ENCODE results near the gene EDN2. TPM values are rescaled to one million over a fixed set of nuclear protein-coding genes. Genes with fewer than 3 reads are reported as not detected.

Gene EDN2
- polyA plus RNA-seq, 1 donor from 2014 or later: not detected

DNA sequence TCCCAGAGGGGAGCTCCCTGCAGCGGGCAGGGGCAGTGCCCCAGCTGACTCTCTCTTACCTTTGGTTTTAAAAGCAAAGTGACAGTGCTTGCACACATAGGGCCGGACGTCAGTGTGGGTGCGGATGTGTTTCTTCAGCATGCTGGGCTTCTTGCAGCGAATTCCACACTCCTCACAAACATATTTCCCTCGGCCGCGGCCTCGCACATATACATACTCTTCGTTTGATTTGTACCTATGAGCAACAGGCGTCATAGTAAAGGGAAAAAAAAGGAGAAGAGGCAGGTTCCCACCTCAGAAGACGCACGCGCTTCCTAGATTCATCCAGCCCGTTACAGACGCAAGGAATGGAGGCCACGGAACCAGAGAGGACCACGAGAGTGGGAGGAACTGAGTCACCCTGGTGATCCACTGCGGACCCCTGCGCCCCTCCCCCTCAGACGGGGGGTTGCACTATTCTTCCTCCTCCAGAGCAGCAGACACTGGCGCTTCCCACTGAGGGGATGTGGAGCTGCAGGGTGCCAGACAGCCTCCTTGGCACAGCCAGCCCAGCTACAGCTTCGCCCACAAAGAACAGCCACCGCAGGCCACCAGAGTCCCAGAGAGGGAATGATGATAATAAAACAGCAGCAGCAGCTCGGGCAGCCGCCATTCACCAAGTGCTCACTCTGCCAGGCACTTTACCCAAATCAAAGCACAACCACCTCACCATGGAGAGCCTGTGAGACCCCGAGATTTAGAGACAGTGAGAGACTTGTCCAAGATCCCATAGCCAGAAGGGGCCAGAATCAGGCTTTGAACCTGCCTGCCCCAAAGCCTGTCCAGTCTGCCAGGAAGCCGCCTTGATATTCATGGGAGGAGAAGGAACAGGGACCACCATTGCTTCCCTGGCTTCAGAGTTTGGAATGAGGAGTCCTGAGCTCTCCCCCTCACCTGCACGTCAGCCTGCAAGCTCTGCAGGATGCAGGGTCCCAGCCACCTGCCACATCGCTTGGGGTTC is 40.5 kb upstream of the EDN2 start:
- Histone ChIP-seq H3K9ac (ENCODE audit: low read length) (no peak overlapping the region), H3K4me2 (ENCODE audit: low read length) (no peak overlapping the region), H3K27me3 (ENCODE audit: insufficient read depth, low read depth, low read length) (no peaks in the 10 kb centered on the region), H3K36me3 (ENCODE audit: insufficient read depth, low read length) (no peaks in the 10 kb centered on the region), H4K20me1 (ENCODE audit: insufficient read depth) (no peaks in the 10 kb centered on the region), H3K27ac (ENCODE audit: low read length) (no peak overlapping the region), H2AFZ (ENCODE audit: low read depth, low read length) (no peak overlapping the region), H3K4me3 (ENCODE audit: low read length) (no peak overlapping the region), H3K9me3 (ENCODE audit: low read length) (no peaks in the 10 kb centered on the region), H3K79me2 (replicated peaks; ENCODE audit: insufficient read depth, low read length) (no peaks in the 10 kb centered on the region), H3K9me2 (ENCODE audit: insufficient read depth, low read length) (no peaks in the 10 kb centered on the region), H3F3A (ENCODE audit: insufficient read depth, low read length, poor library complexity, severe bottlenecking) (no peaks in the 10 kb centered on the region)
- TF ChIP-seq POLR2AphosphoS5 (IDR thresholded peaks at IDR 0.05) (no peak), SMC3 (conservative IDR thresholded peaks at IDR 0.05; ENCODE audit: poor library complexity) (no peak), EP300 (conservative IDR thresholded peaks at IDR 0.05; ENCODE audit: poor library complexity, severe bottlenecking) (no peak), RAD21 (conservative IDR thresholded peaks at IDR 0.05) (no peak), TAF1 (IDR thresholded peaks at IDR 0.05; ENCODE audit: low read depth) (no peak), MXI1 (conservative IDR thresholded peaks at IDR 0.05; ENCODE audit: poor library complexity, severe bottlenecking) (no peak)
- TF ChIP-seq, protein P1, sequence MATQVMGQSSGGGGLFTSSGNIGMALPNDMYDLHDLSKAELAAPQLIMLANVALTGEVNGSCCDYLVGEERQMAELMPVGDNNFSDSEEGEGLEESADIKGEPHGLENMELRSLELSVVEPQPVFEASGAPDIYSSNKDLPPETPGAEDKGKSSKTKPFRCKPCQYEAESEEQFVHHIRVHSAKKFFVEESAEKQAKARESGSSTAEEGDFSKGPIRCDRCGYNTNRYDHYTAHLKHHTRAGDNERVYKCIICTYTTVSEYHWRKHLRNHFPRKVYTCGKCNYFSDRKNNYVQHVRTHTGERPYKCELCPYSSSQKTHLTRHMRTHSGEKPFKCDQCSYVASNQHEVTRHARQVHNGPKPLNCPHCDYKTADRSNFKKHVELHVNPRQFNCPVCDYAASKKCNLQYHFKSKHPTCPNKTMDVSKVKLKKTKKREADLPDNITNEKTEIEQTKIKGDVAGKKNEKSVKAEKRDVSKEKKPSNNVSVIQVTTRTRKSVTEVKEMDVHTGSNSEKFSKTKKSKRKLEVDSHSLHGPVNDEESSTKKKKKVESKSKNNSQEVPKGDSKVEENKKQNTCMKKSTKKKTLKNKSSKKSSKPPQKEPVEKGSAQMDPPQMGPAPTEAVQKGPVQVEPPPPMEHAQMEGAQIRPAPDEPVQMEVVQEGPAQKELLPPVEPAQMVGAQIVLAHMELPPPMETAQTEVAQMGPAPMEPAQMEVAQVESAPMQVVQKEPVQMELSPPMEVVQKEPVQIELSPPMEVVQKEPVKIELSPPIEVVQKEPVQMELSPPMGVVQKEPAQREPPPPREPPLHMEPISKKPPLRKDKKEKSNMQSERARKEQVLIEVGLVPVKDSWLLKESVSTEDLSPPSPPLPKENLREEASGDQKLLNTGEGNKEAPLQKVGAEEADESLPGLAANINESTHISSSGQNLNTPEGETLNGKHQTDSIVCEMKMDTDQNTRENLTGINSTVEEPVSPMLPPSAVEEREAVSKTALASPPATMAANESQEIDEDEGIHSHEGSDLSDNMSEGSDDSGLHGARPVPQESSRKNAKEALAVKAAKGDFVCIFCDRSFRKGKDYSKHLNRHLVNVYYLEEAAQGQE (IDR thresholded peaks at IDR 0.05; ENCODE audit: borderline replicate concordance): no peak
- TF ChIP-seq, protein P2, sequence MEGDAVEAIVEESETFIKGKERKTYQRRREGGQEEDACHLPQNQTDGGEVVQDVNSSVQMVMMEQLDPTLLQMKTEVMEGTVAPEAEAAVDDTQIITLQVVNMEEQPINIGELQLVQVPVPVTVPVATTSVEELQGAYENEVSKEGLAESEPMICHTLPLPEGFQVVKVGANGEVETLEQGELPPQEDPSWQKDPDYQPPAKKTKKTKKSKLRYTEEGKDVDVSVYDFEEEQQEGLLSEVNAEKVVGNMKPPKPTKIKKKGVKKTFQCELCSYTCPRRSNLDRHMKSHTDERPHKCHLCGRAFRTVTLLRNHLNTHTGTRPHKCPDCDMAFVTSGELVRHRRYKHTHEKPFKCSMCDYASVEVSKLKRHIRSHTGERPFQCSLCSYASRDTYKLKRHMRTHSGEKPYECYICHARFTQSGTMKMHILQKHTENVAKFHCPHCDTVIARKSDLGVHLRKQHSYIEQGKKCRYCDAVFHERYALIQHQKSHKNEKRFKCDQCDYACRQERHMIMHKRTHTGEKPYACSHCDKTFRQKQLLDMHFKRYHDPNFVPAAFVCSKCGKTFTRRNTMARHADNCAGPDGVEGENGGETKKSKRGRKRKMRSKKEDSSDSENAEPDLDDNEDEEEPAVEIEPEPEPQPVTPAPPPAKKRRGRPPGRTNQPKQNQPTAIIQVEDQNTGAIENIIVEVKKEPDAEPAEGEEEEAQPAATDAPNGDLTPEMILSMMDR (IDR thresholded peaks at IDR 0.05; ENCODE audit: poor library complexity, severe bottlenecking): no peak

DNA sequence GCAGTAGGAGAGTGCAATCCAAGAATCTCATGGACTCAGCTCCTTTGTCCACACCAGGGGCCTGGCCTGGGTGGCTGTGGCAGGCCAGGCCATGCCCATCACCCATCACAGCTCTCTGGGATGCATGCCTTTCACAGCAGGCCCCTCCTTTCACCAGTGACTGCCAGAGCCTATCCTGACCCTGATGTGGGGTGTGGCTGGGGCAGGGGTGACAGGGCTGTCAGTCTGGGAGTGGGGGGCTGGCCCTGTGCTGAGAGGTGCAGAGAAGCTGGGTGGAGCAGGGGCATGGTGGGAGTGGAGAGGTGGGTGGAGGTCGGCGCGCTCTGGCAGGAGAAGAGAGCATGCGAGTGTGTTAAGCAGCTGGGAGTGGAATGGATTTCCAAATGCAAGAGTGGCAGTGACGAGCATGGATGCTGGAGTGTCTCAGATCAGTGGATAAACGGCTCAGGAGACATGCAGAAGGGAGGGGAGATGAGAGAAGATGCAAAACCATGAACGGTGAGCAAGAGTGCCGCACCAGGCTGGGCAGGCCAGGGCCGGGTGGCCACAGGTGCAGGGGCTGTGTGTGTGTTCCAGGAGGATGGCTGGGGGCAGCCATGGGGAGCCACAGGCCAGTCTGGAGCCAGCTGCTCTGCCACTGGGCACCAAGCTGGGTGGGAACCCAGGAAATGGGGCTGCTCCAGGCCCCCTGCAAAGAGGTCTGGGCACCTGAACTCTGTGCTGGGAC is 39.6 kb upstream of the EDN2 start:
- Histone ChIP-seq H3F3A (ENCODE audit: insufficient read depth, low read length, poor library complexity, severe bottlenecking) (no peaks in the 10 kb centered on the region), H3K36me3 (ENCODE audit: insufficient read depth, low read length) (no peaks in the 10 kb centered on the region), H3K4me3 (ENCODE audit: low read length) (no peak overlapping the region), H3K27ac (ENCODE audit: low read length) (no peak overlapping the region), H3K79me2 (replicated peaks; ENCODE audit: insufficient read depth, low read length) (no peaks in the 10 kb centered on the region), H3K9ac (ENCODE audit: low read length) (no peak overlapping the region), H3K27me3 (ENCODE audit: insufficient read depth, low read depth, low read length) (no peaks in the 10 kb centered on the region), H2AFZ (ENCODE audit: low read depth, low read length) (no peak overlapping the region), H3K9me2 (ENCODE audit: insufficient read depth, low read length) (no peaks in the 10 kb centered on the region), H4K20me1 (ENCODE audit: insufficient read depth) (no peaks in the 10 kb centered on the region), H3K9me3 (ENCODE audit: low read length) (no peaks in the 10 kb centered on the region), H3K4me2 (ENCODE audit: low read length) (no peak overlapping the region)
- TF ChIP-seq MXI1 (conservative IDR thresholded peaks at IDR 0.05; ENCODE audit: poor library complexity, severe bottlenecking) (no peak), RAD21 (conservative IDR thresholded peaks at IDR 0.05) (no peak), EP300 (conservative IDR thresholded peaks at IDR 0.05; ENCODE audit: poor library complexity, severe bottlenecking) (no peak), EZH2 (IDR thresholded peaks at IDR 0.05; ENCODE audit: borderline replicate concordance, insufficient read depth, low read length, poor library complexity, severe bottlenecking) (no peak), TAF1 (IDR thresholded peaks at IDR 0.05; ENCODE audit: low read depth) (no peak), SMC3 (conservative IDR thresholded peaks at IDR 0.05; ENCODE audit: poor library complexity) (no peak), POLR2AphosphoS5 (IDR thresholded peaks at IDR 0.05) (no peak)
- TF ChIP-seq, protein P1 (IDR thresholded peaks at IDR 0.05; ENCODE audit: borderline replicate concordance): no peak
- TF ChIP-seq, protein P2 (IDR thresholded peaks at IDR 0.05; ENCODE audit: poor library complexity, severe bottlenecking): no peak
